ENCODE measurements around the gene NTPCR.
A peak's percentile ranks its signal among the peaks of the same experiment; 100 is the strongest.

Gene NTPCR

GRCh38 chr1:232965124-232965911 lies 14.9 kb downstream of the NTPCR start:
- TF ChIP-seq ZFX (IDR thresholded peaks at IDR 0.05) = no peak
- TF ChIP-seq, protein P1, sequence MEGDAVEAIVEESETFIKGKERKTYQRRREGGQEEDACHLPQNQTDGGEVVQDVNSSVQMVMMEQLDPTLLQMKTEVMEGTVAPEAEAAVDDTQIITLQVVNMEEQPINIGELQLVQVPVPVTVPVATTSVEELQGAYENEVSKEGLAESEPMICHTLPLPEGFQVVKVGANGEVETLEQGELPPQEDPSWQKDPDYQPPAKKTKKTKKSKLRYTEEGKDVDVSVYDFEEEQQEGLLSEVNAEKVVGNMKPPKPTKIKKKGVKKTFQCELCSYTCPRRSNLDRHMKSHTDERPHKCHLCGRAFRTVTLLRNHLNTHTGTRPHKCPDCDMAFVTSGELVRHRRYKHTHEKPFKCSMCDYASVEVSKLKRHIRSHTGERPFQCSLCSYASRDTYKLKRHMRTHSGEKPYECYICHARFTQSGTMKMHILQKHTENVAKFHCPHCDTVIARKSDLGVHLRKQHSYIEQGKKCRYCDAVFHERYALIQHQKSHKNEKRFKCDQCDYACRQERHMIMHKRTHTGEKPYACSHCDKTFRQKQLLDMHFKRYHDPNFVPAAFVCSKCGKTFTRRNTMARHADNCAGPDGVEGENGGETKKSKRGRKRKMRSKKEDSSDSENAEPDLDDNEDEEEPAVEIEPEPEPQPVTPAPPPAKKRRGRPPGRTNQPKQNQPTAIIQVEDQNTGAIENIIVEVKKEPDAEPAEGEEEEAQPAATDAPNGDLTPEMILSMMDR (conservative IDR thresholded peaks at IDR 0.05) = no peak
- H3K27ac ChIP-seq = no peak overlapping the region

DNA sequence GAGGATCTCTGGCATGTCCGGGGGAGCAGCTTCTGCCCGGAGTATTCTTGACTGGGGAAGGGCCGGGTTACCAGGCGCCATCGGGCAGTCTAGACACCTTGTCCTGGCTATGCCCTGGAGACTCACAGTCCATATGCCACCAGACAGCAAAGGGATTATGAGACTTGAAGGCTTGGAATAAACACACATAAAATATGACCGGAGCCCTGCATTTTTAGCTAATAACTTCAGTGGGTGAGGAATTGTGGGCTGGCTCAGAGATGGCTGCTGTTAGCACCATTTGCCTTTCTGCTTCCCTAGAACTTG lies 15.5 kb downstream of the NTPCR start:
- TF ChIP-seq, protein P1 (conservative IDR thresholded peaks at IDR 0.05) = no peak
- no peak for TF ChIP-seq ZFX (IDR thresholded peaks at IDR 0.05)
- H3K27ac ChIP-seq = no peak overlapping the region

- H3K27ac ChIP-seq = peak overlapping the region; percentile 35; the same call in 1 of the 2 replicates
- TF ChIP-seq, protein P1 (conservative IDR thresholded peaks at IDR 0.05) = no peak
- no peak for TF ChIP-seq ZFX (IDR thresholded peaks at IDR 0.05)
These were observed 16.3 kb downstream of the NTPCR start for GRCh38 chr1:232966663-232967062.

DNA sequence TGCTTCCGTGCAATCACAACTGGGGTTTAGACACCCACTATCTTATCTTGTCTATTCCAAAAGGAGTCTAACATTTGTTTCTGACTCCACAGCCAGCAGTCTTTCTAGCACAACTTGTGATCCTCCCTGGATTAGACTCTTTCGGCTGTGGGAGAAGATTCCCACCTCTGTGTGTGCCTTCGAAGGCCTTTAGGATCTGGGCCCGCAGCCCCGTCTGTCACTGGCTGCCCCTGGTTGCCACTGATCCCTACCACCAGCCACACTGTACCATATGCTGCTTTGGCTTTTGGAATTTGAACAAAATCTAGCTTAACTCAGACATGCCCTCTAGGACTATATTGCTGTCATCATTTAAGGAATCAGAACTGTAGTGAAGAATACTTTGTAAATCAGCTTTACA lies 18.0 kb downstream of the NTPCR start:
- no peak for TF ChIP-seq ZFX (IDR thresholded peaks at IDR 0.05)
- TF ChIP-seq, protein P1 (conservative IDR thresholded peaks at IDR 0.05) = no peak
- H3K27ac ChIP-seq = no peak overlapping the region

GRCh38 chr1:232968965-232969364 lies 18.6 kb downstream of the NTPCR start:
- TF ChIP-seq ZFX (IDR thresholded peaks at IDR 0.05) = no peak
- TF ChIP-seq, protein P1 (conservative IDR thresholded peaks at IDR 0.05) = no peak
- no peak overlapping the region for H3K27ac ChIP-seq

- H3K27ac ChIP-seq = no peak overlapping the region
- TF ChIP-seq ZFX (IDR thresholded peaks at IDR 0.05) = no peak
- TF ChIP-seq, protein P1 (conservative IDR thresholded peaks at IDR 0.05) = no peak
These were observed 19.4 kb downstream of the NTPCR start for GRCh38 chr1:232969799-232970198.

- TF ChIP-seq, protein P1 (conservative IDR thresholded peaks at IDR 0.05) = no peak
- no peak for TF ChIP-seq ZFX (IDR thresholded peaks at IDR 0.05)
- H3K27ac ChIP-seq = no peak overlapping the region
These were observed 20.1 kb downstream of the NTPCR start for GRCh38 chr1:232970508-232970907.

Measured in C4-2B (cell line).